HCT116 (cell line): ENCODE results near the gene CACNB2. TPM values are rescaled to one million over a fixed set of nuclear protein-coding genes. Genes with fewer than 3 reads are reported as not detected.

Experiments
- ATAC-seq: fragments of 200-7000 bp; cut with Tn5 transposase; 2 replicates; pipeline ENCODE4 v1.9.1; 2020; ENCODE audit warnings: mild to moderate bottlenecking, moderate library complexity
- BruUV-seq: library from RNA; stranded (reverse); fragments of 400-500 nt; replicated peaks from 2 replicates; lab custom pipeline; 2021; lab: Mats Ljungman, UMichigan
- CTCF ChIA-PET: fragments of 300-600 bp; sonication (Branson Sonifier 250); formaldehyde crosslinking; loops from one replicate; lab custom pipeline; 2021; ENCODE audit warnings: antibody characterized with exemption; lab: Charles Lee
- POLR2A ChIA-PET: fragments of 300-600, 350-600 bp; sonication (Branson Sonifier 250); formaldehyde crosslinking; loops from one replicate; lab custom pipeline; 2021; ENCODE audit warnings: antibody characterized with exemption; lab: Charles Lee
- RAD21 ChIA-PET, 2 experiments: fragments of 300-600 bp; sonication (Branson Sonifier 250); formaldehyde crosslinking; loops; one replicate each; lab custom pipeline; 2023; ENCODE audit warnings: low total read pairs in 2 of 2; ENCODE audit not compliant: uncharacterized antibody in 2 of 2, unreplicated experiment in 2 of 2, low non-redundant PET in 1 of 2; lab: Charles Lee
- DNase-seq: peaks from one replicate; pipeline ENCODE4 v3.0.0-alpha.2; 2010; ENCODE audit warnings: low read depth, low spot score
- H2AFZ ChIP-seq: fragments of 200-600 bp; shearing (Covaris generic), sonication (generic); 2 replicates; pipeline ENCODE4 v1.6.1; 2017; ENCODE audit warnings: low read depth, mixed run types, mixed read lengths, antibody characterized with exemption, low read length; ENCODE audit not compliant: poor library complexity, severe bottlenecking
- H3K27ac ChIP-seq: 2 replicates; pipeline ENCODE4 v1.5.1; 2012; ENCODE audit warnings: low read depth, low read length
- H3K27me3 ChIP-seq: fragments of 200-600 bp; sonication (generic); 2 replicates; pipeline ENCODE4 v1.6.1; 2016; ENCODE audit warnings: mixed run types, low read length, mixed read lengths; ENCODE audit not compliant: insufficient read depth
- H3K36me3 ChIP-seq, 2 experiments: fragments of 200-500 bp in 1 of 2; fragments of 200-600 bp in 1 of 2; sonication (Bioruptor generic) in 1 of 2; sonication (generic) in 1 of 2; 2 replicates each; pipeline versions ENCODE4 v1.5.1 to v1.6.1; 2014 to 2016; ENCODE audit warnings: low read length in 2 of 2, inconsistent platforms in 1 of 2, mixed read lengths in 1 of 2, mixed run types in 1 of 2; ENCODE audit not compliant: insufficient read depth in 2 of 2, control insufficient read depth in 1 of 2
- H3K4me1 ChIP-seq, 2 experiments: fragments of 200-600 bp in 1 of 2; sonication (generic) in 1 of 2; 2 replicates each; pipeline versions ENCODE4 v1.5.1 to v1.6.1; 2012 to 2017; ENCODE audit warnings: low read length in 2 of 2, inconsistent platforms in 1 of 2, mild to moderate bottlenecking in 1 of 2, mixed read lengths in 1 of 2, mixed run types in 1 of 2, moderate library complexity in 1 of 2; ENCODE audit not compliant: insufficient read depth in 2 of 2, control insufficient read depth in 1 of 2
- H3K4me2 ChIP-seq: fragments of 200-600 bp; sonication (generic); 2 replicates; pipeline ENCODE4 v1.6.1; 2017; ENCODE audit warnings: mixed run types, low read length, mixed read lengths
- H3K4me3 ChIP-seq, 2 experiments: fragments of 200-600 bp in 1 of 2; sonication (generic) in 1 of 2; replicated peaks in 1 of 2; 2 replicates each; pipeline ENCODE4 v1.5.1; 2011 to 2016; ENCODE audit warnings: low read length in 2 of 2, control low read depth in 1 of 2, low read depth in 1 of 2, mild to moderate bottlenecking in 1 of 2, mixed read lengths in 1 of 2, mixed run types in 1 of 2
- H3K79me2 ChIP-seq: fragments of 200-600 bp; sonication (generic); 2 replicates; pipeline ENCODE4 v1.6.1; 2017; ENCODE audit warnings: mild to moderate bottlenecking, mixed run types, low read length, moderate library complexity, mixed read lengths; ENCODE audit not compliant: insufficient read depth
- H3K9ac ChIP-seq: fragments of 200-600 bp; sonication (generic); 2 replicates; pipeline ENCODE4 v1.6.1; 2016; ENCODE audit warnings: low read length, mixed read lengths
- H3K9me2 ChIP-seq: fragments of 200-600 bp; sonication (generic), shearing (Covaris generic); 2 replicates; pipeline ENCODE4 v1.6.1; 2017; ENCODE audit warnings: mixed run types, mild to moderate bottlenecking, moderate library complexity; ENCODE audit not compliant: insufficient read depth
- H3K9me3 ChIP-seq, 2 experiments: fragments of 200-500 bp in 1 of 2; fragments of 200-600 bp in 1 of 2; sonication (Bioruptor generic) in 1 of 2; sonication (generic) in 1 of 2; 2 replicates each; pipeline ENCODE4 v1.6.1; 2014 to 2017; ENCODE audit warnings: low read length in 2 of 2, mixed read lengths in 2 of 2, inconsistent platforms in 1 of 2, low read depth in 1 of 2, mild to moderate bottlenecking in 1 of 2, mixed run types in 1 of 2, moderate library complexity in 1 of 2; ENCODE audit not compliant: control insufficient read depth in 1 of 2, insufficient read depth in 1 of 2
- H4K20me1 ChIP-seq: fragments of 200-600 bp; sonication (generic), shearing (Covaris generic); 2 replicates; pipeline ENCODE4 v1.6.1; 2017; ENCODE audit warnings: mixed run types, mild to moderate bottlenecking, moderate library complexity; ENCODE audit not compliant: insufficient read depth
- CEBPB ChIP-seq: IDR thresholded peaks from 2 replicates; pipeline ENCODE4 v1.6.1; 2012; ENCODE audit warnings: low read depth
- EZH2phosphoT487 ChIP-seq: fragments of 200-600 bp; IDR thresholded peaks from 2 replicates; pipeline ENCODE4 v1.6.1; 2018; ENCODE audit warnings: antibody characterized with exemption, borderline replicate concordance
- JUND ChIP-seq: IDR thresholded peaks from 2 replicates; pipeline ENCODE4 v1.6.1; 2012
- MAX ChIP-seq: IDR thresholded peaks from 2 replicates; pipeline ENCODE4 v1.6.1; 2012
- POLR2A ChIP-seq: IDR thresholded peaks from 2 replicates; pipeline ENCODE4 v1.7.0; 2011; ENCODE audit warnings: borderline replicate concordance; ENCODE audit not compliant: insufficient read depth, insufficient read length; ENCODE audit errors: extremely low read depth
- SRF ChIP-seq: IDR thresholded peaks from 2 replicates; pipeline ENCODE4 v1.6.1; 2012; ENCODE audit warnings: low read depth
- TCF7L2 ChIP-seq: IDR thresholded peaks from 2 replicates; pipeline ENCODE4 v1.7.0; 2011; ENCODE audit warnings: borderline replicate concordance, inconsistent platforms; ENCODE audit not compliant: insufficient read depth, insufficient read length; ENCODE audit errors: extremely low read depth
- YY1 ChIP-seq: IDR thresholded peaks from 2 replicates; pipeline ENCODE4 v1.6.1; 2011; ENCODE audit warnings: low read length, low read depth, moderate library complexity, mild to moderate bottlenecking; ENCODE audit not compliant: insufficient replicate concordance; ENCODE audit errors: extremely low read depth
- ZFX ChIP-seq: fragments of 450-650 bp; IDR thresholded peaks from 2 replicates; pipeline ENCODE4 v1.6.1; 2017
- ZNF274 ChIP-seq: fragments of 200-500 bp; sonication (Bioruptor generic); IDR thresholded peaks from 2 replicates; pipeline ENCODE4 v1.6.1; 2014; ENCODE audit warnings: mild to moderate bottlenecking, low read depth, low read length, inconsistent platforms
- intact Hi-C: fragments of 100-400 bp; cut with micrococcal nuclease; formaldehyde crosslinking; loops from 2 replicates; pipeline ENCODE4 v1.10.0; 2022
- total RNA-seq: library from RNA; stranded (reverse); gene quantifications from one replicate; pipeline ENCODE4 v1.2.1, GENCODE V29; 2021; ENCODE audit not compliant: unreplicated experiment
- TF ChIP-seq, protein P1 (sequence below), 3 experiments: fragments of 200-600 bp in 1 of 3; sonication (generic) in 1 of 3; IDR thresholded peaks in 2 of 3; conservative IDR thresholded peaks in 1 of 3; 2 replicates each; pipeline ENCODE4 v1.5.1; 2012 to 2017; ENCODE audit warnings: low read depth in 2 of 3, low read length in 2 of 3, antibody characterized with exemption in 1 of 3, borderline replicate concordance in 1 of 3, control low read depth in 1 of 3, mild to moderate bottlenecking in 1 of 3, mixed read lengths in 1 of 3, mixed run types in 1 of 3, moderate library complexity in 1 of 3; ENCODE audit not compliant: insufficient read depth in 1 of 3

CACNB2 gene
- total RNA-seq, 1 experiment from 2014 or later, result 0.71 TPM

GRCh38 chr10:18313626-18314025, 173.4 kb downstream of the CACNB2 start:
- Histone ChIP-seq H3K4me2 (no peak overlapping the region), H3K27me3 (no peaks in the 10 kb centered on the region), H3K4me3 (no peak overlapping the region), H2AFZ (no peak overlapping the region), H3K36me3 (no peaks in the 10 kb centered on the region), H3K4me1 (peaks cover 0 to 6% of the 10 kb centered on the region in 2 experiments; a peak in 1 of 4 replicates), H3K9me3 (no peaks in the 10 kb centered on the region), H3K79me2 (no peaks in the 10 kb centered on the region), H3K27ac (no peak overlapping the region), H3K9ac (no peak overlapping the region), H3K9me2 (no peaks in the 10 kb centered on the region), H4K20me1 (no peaks in the 10 kb centered on the region)
- POLR2A ChIA-PET, result no interaction called here
- RAD21 ChIA-PET, result no interaction called here
- intact Hi-C loops, result loop anchor here (2.0 kb wide), 1 partner anchor 465 kb away; no protein-coding TSS in a partner anchor
- no TSS peak for BruUV-seq
- ATAC-seq, result no peak
- no peak for TF ChIP-seq CEBPB
- no peak for TF ChIP-seq ZNF274
- no peak for TF ChIP-seq JUND
- TF ChIP-seq POLR2A, result no peak
- CTCF ChIA-PET, result interaction anchor here (0.9 kb wide), 1 partner anchor 9 kb away, joined by 3 read pairs; no protein-coding TSS in a partner anchor
- no peak for DNase-seq

DNA sequence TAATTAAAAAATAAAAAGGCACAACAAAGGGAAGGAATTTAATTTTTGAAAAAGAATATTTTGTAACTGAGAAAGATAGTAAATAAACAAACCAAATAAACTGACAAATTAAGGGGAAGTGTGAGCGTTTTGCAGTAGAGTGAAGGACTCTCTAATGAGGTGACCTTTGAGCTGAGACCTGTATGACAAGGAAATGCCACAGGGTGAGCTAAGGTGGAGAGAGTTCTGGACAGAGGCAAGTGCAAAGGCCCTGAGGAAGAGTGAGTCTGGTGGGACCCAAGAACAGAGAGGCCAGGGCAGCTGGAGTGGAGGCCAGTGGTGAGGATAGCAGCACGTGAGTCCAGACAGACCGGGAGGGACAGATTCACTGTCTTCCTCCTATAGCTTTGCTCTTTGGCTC, 179.4 kb downstream of the CACNB2 start:
- CTCF ChIA-PET, result no interaction called here
- Histone ChIP-seq H3K27me3 (no peaks in the 10 kb centered on the region), H3K4me1 (no peaks in the 10 kb centered on the region), H2AFZ (no peak overlapping the region), H3K9me2 (no peaks in the 10 kb centered on the region), H3K79me2 (no peaks in the 10 kb centered on the region), H3K36me3 (no peaks in the 10 kb centered on the region), H4K20me1 (no peaks in the 10 kb centered on the region), H3K27ac (no peak overlapping the region), H3K4me3 (no peak overlapping the region), H3K9me3 (no peaks in the 10 kb centered on the region), H3K9ac (no peak overlapping the region), H3K4me2 (no peak overlapping the region)
- TF ChIP-seq TCF7L2 (no peak), SRF (no peak), ZFX (no peak), YY1 (no peak), CEBPB (no peak), ZNF274 (no peak), EZH2phosphoT487 (no peak), MAX (no peak)
- TF ChIP-seq, protein P1, sequence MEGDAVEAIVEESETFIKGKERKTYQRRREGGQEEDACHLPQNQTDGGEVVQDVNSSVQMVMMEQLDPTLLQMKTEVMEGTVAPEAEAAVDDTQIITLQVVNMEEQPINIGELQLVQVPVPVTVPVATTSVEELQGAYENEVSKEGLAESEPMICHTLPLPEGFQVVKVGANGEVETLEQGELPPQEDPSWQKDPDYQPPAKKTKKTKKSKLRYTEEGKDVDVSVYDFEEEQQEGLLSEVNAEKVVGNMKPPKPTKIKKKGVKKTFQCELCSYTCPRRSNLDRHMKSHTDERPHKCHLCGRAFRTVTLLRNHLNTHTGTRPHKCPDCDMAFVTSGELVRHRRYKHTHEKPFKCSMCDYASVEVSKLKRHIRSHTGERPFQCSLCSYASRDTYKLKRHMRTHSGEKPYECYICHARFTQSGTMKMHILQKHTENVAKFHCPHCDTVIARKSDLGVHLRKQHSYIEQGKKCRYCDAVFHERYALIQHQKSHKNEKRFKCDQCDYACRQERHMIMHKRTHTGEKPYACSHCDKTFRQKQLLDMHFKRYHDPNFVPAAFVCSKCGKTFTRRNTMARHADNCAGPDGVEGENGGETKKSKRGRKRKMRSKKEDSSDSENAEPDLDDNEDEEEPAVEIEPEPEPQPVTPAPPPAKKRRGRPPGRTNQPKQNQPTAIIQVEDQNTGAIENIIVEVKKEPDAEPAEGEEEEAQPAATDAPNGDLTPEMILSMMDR (IDR thresholded peaks at IDR 0.05 in 2 of 3, conservative IDR thresholded peaks at IDR 0.05 in 1 of 3; ENCODE audit: borderline replicate concordance in 1 of 3, insufficient read depth in 1 of 3, low read depth in 2 of 3, low read length in 2 of 3), result no peak
- no peak for DNase-seq
- RAD21 ChIA-PET, result no interaction called here
- BruUV-seq, result no TSS peak
- POLR2A ChIA-PET, result no interaction called here
- intact Hi-C loops, result no loop called here
- no peak for ATAC-seq
